Motor neuron (in vitro differentiated cells): ENCODE results near the gene CACNA2D1. TPM values are rescaled to one million over a fixed set of nuclear protein-coding genes. Genes with fewer than 3 reads are reported as not detected.
"Not testable (repeated sequence)": the region's sequence is repeated elsewhere in the genome, so short reads cannot be mapped to it uniquely, and the experiment has no call there.

Source experiments
- ATAC-seq, 8 experiments: fragments of 200-7000 bp; cut with Tn5 transposase; replicated peaks in 6 of 8; 2 replicates each; pipeline ENCODE4 v1.8.0; 2021; ENCODE audit warnings: mild to moderate bottlenecking in 8 of 8, moderate library complexity in 8 of 8
- H3K27ac ChIP-seq, 2 donors: fragments of 250-450 bp; sonication (Bioruptor Pico); 2 replicates each; pipeline ENCODE4 v1.9.0; 2021; ENCODE audit warnings: antibody characterized with exemption in 2 of 2, mild to moderate bottlenecking in 2 of 2, moderate library complexity in 1 of 2
- H3K4me1 ChIP-seq, 2 donors: fragments of 250-450 bp; sonication (Bioruptor Pico); replicated peaks in 1 of 2; 2 replicates each; pipeline ENCODE4 v1.6.1; 2021; ENCODE audit warnings: antibody characterized with exemption in 2 of 2, mild to moderate bottlenecking in 2 of 2, moderate library complexity in 1 of 2
- H3K4me3 ChIP-seq, 5 donors: fragments of 250-450 bp; sonication (Bioruptor Pico); 2 replicates each; pipeline ENCODE4 v1.9.0; 2021; ENCODE audit warnings: antibody characterized with exemption in 5 of 5, mild to moderate bottlenecking in 5 of 5, moderate library complexity in 4 of 5
- WGBS, 10 experiments: fragments of 450-650 bp; shearing (Covaris generic); methylation state at CpG; one replicate each; pipeline ENCODE4 v1.0.0; 2022; 5-methylcytosine and 5-hydroxymethylcytosine counted together
- in situ Hi-C, 9 experiments: fragments of 400-800 bp; cut with MboI; loops; one replicate each; pipeline ENCODE4 v1.15.0; 2021; ENCODE audit warnings: low sequenced_read_pairs in 9 of 9, low pct_unique_long_range_greater_than_20kb in 2 of 9; ENCODE audit not compliant: unreplicated experiment in 9 of 9
- total RNA-seq, 8 experiments: library from RNA; unstranded; fragments of 300-600 nt; gene quantifications; 2 replicates each; pipeline versions ENCODE4 v1.2.3 to v1.2.4, GENCODE V29; 2022

CACNA2D1 gene
- total RNA-seq, 8 experiments from 2014 or later: 9.7 to 72.9 (median 27.1) TPM

DNA sequence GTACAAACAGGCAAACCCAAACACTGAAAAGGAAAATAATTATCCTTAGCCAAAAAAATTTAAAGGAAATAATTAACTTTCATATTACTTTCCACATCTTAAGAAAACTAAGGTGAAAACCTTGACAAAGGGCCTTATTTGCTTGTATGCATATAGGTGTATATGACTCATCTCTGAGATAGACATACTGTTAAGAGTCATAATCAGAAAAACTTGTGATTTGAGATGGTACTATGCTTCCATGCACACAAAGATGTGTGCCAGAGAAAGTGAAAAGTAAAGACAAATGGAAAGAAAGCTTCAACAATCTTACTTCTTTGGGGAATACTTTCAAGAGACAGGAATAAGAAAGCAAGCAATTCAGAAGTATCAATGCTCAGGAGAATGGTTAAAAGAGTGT lies 3.3 kb upstream of the CACNA2D1 start:
- Histone ChIP-seq H3K4me3 (no peak overlapping the region), H3K4me1 (peaks cover 9 to 13% of the 10 kb centered on the region in 2 donors), H3K27ac (no peak overlapping the region)
- in situ Hi-C loops: no loop called here
- no peak for ATAC-seq

DNA sequence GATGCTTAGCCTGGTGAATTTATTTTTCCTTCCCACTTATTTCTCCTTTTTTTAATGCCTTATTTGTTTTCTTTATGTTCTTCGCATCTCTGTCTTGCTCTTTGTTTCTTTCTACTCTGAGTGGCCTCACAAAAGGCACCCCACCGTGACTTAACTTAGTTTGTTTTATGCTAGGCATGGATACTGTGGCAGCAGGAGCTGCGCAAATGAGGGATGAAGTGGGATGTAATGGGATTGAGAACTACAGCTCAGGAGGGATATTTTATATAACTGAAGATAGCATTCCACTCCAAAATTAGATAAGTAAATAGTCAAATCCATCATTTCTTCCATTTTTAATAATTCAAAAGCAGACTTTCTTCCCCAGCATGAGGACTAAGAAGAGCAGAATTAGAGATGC lies 1.7 kb upstream of the CACNA2D1 start:
- WGBS, 10 experiments: 51 to 100% (median 77%) methylated on average over 1 to 3 of the region's 3 CpGs; no CpG with 5 or more reads in 1 of the 10 experiments
- no peak for ATAC-seq
- in situ Hi-C loops: no loop called here
- peaks cover 6 to 13% of the 10 kb centered on the region in 2 donors for H3K4me1 ChIP-seq
- no peak overlapping the region for H3K27ac ChIP-seq
- no peak overlapping the region for H3K4me3 ChIP-seq

GRCh38 chr7:82444220-82444909 lies 788 bp upstream of the CACNA2D1 start:
- H3K27ac ChIP-seq: peak overlapping the region; percentile 79 to 91
- in situ Hi-C loops: no loop called here
- WGBS, 10 experiments: 15 to 83% (median 52%) methylated on average over 2 to 18 of the region's 22 CpGs; no CpG with 5 or more reads in 3 of the 10 experiments

GRCh38 chr7:82443036-82443546 lies 486 bp downstream of the CACNA2D1 start:
- WGBS, 10 experiments: no CpG with 5 or more reads among the region's 64 CpGs
- peak; percentile 20 to 40 (median 28) for ATAC-seq
- peak overlapping the region; percentile 79 to 91 for H3K27ac ChIP-seq
- in situ Hi-C loops: no loop called here
- peak overlapping the region; percentile 56 to 82 (median 80) for H3K4me3 ChIP-seq
- peaks cover 9 to 16% of the 10 kb centered on the region in 2 donors for H3K4me1 ChIP-seq

More at GRCh38 chr7:82444220-82444909, 788 bp upstream of the CACNA2D1 start:
- peak in 5 of 8 experiments; percentile 2 to 37 (median 33) for ATAC-seq
- peak overlapping the region; percentile 56 to 82 (median 80) for H3K4me3 ChIP-seq
- H3K4me1 ChIP-seq: peaks cover 6 to 16% of the 10 kb centered on the region in 2 donors

GRCh38 chr7:82442492-82443035 lies 1.0 kb downstream of the CACNA2D1 start:
- in situ Hi-C loops: no loop called here
- Histone ChIP-seq H3K4me1 (peaks cover 9 to 16% of the 10 kb centered on the region in 2 donors), H3K4me3 (peak overlapping the region; percentile 56 to 82 (median 80)), H3K27ac (peak overlapping the region; percentile 79 to 91)
- ATAC-seq: no peak
- 0 to 20% (median 0%) methylated on average over 1 to 8 of the region's 22 CpGs; no CpG with 5 or more reads in 5 of the 10 experiments for WGBS, 10 experiments

DNA sequence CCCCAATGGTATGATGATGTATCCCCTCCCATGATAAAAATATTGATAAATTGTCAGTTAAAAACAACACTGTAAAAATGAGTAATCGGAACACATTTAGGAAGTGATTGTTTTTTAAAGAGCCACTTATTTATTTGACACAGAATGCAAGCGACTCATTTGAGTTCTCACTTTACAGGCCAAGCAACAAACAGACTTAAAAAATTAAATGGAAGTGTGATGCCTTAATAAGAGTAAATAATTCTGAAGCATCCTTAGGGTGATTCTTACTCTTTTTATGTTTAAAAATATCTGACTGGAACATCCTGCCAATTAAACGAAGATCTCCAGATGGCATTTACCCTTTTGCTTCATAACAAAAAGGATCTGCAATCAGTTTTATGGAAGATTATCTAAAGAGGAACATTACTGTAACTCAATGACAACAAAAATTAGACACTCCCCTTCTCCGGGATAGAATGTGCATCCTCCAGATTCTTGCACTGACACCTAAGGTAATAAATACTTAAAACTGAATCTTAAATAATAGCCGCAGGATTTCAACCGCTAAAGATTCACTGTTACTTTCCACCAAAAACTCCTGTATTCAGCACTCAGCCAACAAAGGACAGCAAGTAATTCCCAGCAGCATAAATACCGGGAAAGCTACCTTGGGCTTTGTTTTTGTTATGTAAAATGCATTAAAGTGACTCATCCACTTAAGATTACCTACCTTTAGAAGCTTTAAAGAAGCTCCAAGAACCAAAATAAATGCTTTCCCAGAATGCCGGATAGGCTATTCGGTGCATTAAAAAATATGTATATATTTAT lies 1.7 kb downstream of the CACNA2D1 start:
- 0 to 68% (median 20%) methylated on average over 3 to 9 of the region's 9 CpGs for WGBS, 10 experiments
- no peak for ATAC-seq
- H3K4me3 ChIP-seq: peak overlapping the region; percentile 56 to 82 (median 80)
- in situ Hi-C loops: no loop called here
- peaks cover 9 to 16% of the 10 kb centered on the region in 2 donors for H3K4me1 ChIP-seq
- H3K27ac ChIP-seq: no peak overlapping the region

GRCh38 chr7:82438521-82438920 lies 5.1 kb downstream of the CACNA2D1 start:
- H3K27ac ChIP-seq: no peak overlapping the region
- in situ Hi-C loops: no loop called here
- 81 to 100% (median 92%) methylated on average over 2 to 5 of the region's 5 CpGs; no CpG with 5 or more reads in 1 of the 10 experiments for WGBS, 10 experiments

GRCh38 chr7:82435769-82436168 lies 7.8 kb downstream of the CACNA2D1 start:
- H3K4me3 ChIP-seq: no peak overlapping the region
- H3K27ac ChIP-seq: no peak overlapping the region
- no peak for ATAC-seq
- peaks cover 3 to 6% of the 10 kb centered on the region in 2 donors for H3K4me1 ChIP-seq
- in situ Hi-C loops: no loop called here
- 85 to 100% (median 94%) methylated on average over 2 to 5 of the region's 5 CpGs; no CpG with 5 or more reads in 1 of the 10 experiments for WGBS, 10 experiments

More at GRCh38 chr7:82438521-82438920, 5.1 kb downstream of the CACNA2D1 start:
- Histone ChIP-seq H3K4me1 (peaks cover 3 to 6% of the 10 kb centered on the region in 2 donors), H3K4me3 (no peak overlapping the region)
- no peak for ATAC-seq

- H3K4me1 ChIP-seq: peaks cover 3 to 6% of the 10 kb centered on the region in 2 donors
- no peak overlapping the region for H3K4me3 ChIP-seq
- in situ Hi-C loops: no loop called here
- 76 to 98% (median 96%) methylated on average over 2 to 4 of the region's 4 CpGs for WGBS, 10 experiments
- H3K27ac ChIP-seq: no peak overlapping the region
- ATAC-seq: no peak
These were observed 9.1 kb downstream of the CACNA2D1 start for GRCh38 chr7:82434275-82435022.

GRCh38 chr7:82433507-82433906 lies 10.1 kb downstream of the CACNA2D1 start:
- ATAC-seq: peak in 2 of 8 experiments; percentile 11 to 20
- Histone ChIP-seq H3K27ac (no peak overlapping the region), H3K4me3 (no peak overlapping the region), H3K4me1 (peaks cover 5 to 15% of the 10 kb centered on the region in 2 donors)
- 57 to 100% (median 100%) methylated on average over 1 of the region's 1 CpG; no CpG with 5 or more reads in 2 of the 10 experiments for WGBS, 10 experiments
- in situ Hi-C loops: no loop called here

DNA sequence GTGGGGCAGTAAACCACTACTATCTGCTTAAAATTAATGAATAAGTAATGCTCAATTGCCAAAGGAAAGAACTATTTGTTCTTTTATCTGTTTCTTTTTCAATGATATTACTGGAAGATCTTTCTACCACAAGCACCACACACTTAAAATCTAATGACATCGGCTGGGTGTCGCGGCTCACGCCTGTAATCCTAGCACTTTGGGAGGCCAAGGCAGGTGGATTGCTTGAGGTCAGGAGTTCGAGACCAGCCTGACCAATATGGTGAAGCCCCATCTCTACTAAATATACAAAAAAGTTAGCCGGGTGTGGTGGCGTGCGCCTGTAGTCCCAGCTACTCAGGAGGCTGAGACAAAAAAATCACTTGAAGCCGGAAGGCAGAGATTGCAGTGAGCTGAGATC lies 10.8 kb downstream of the CACNA2D1 start:
- WGBS, 10 experiments: 77 to 100% (median 95%) methylated on average over 1 to 8 of the region's 9 CpGs
- ATAC-seq, H3K27ac ChIP-seq, in situ Hi-C loops, H3K4me3 ChIP-seq: not testable (repeated sequence)
- peaks cover 2 to 15% of the 10 kb centered on the region in 2 donors for H3K4me1 ChIP-seq
